ENCODE data around the gene CFAP299.

DNA sequence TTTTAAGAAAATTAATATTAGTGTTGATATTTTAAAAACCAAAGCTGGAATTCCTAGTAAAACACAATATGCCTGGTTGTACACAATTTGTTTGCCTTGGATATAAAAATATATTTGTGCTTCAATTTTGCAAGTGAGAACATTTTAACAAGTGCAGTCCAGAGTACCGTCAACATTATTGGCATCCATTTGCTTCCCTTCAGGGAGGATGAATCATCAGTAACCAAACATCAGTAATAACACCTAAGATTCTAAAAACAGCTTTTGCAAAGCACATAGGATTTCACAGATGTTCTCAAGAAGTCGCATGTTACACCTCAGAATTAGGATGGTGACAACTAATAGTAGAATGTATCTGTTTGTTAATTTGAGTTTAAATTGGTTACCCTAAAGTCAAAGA, 432.4 kb downstream of the CFAP299 start:
- TF ChIP-seq YY1 (IDR thresholded peaks at IDR 0.05; ENCODE audit: extremely low read depth, insufficient replicate concordance, low read depth, low read length) (no peak), POLR2A (IDR thresholded peaks at IDR 0.05; ENCODE audit: borderline replicate concordance, extremely low read depth, insufficient read depth, insufficient read length) (no peak), TCF7L2 (IDR thresholded peaks at IDR 0.05; ENCODE audit: borderline replicate concordance, extremely low read depth, insufficient read depth, insufficient read length) (no peak), JUND (IDR thresholded peaks at IDR 0.05) (no peak), SP1 (IDR thresholded peaks at IDR 0.05; ENCODE audit: low read depth) (no peak), EZH2 (IDR thresholded peaks at IDR 0.05) (no peak), CEBPB (IDR thresholded peaks at IDR 0.05; ENCODE audit: low read depth) (no peak)
- TF ChIP-seq, protein P1, sequence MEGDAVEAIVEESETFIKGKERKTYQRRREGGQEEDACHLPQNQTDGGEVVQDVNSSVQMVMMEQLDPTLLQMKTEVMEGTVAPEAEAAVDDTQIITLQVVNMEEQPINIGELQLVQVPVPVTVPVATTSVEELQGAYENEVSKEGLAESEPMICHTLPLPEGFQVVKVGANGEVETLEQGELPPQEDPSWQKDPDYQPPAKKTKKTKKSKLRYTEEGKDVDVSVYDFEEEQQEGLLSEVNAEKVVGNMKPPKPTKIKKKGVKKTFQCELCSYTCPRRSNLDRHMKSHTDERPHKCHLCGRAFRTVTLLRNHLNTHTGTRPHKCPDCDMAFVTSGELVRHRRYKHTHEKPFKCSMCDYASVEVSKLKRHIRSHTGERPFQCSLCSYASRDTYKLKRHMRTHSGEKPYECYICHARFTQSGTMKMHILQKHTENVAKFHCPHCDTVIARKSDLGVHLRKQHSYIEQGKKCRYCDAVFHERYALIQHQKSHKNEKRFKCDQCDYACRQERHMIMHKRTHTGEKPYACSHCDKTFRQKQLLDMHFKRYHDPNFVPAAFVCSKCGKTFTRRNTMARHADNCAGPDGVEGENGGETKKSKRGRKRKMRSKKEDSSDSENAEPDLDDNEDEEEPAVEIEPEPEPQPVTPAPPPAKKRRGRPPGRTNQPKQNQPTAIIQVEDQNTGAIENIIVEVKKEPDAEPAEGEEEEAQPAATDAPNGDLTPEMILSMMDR (IDR thresholded peaks at IDR 0.05 in 2 of 3, conservative IDR thresholded peaks at IDR 0.05 in 1 of 3; ENCODE audit: borderline replicate concordance in 1 of 3, insufficient read depth in 1 of 3, low read depth in 2 of 3, low read length in 2 of 3), result no peak
- TF ChIP-seq, protein P2, sequence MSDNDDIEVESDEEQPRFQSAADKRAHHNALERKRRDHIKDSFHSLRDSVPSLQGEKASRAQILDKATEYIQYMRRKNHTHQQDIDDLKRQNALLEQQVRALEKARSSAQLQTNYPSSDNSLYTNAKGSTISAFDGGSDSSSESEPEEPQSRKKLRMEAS (IDR thresholded peaks at IDR 0.05), result no peak

Measured in HCT116 (cell line).